AG09309 (cell line): ENCODE data around the gene ZNF438.
"Not testable (repeated sequence)": the region's sequence is repeated elsewhere in the genome, so short reads cannot be mapped to it uniquely, and the experiment has no call there.

Experiments
- DNase-seq: peaks from one replicate; pipeline ENCODE4 v3.0.0-alpha.2; 2010; ENCODE audit warnings: low read depth
- H3K4me3 ChIP-seq: 2 replicates; pipeline ENCODE4 v1.5.1; 2011; ENCODE audit warnings: mild to moderate bottlenecking, low read depth, low read length, moderate library complexity; ENCODE audit not compliant: control insufficient read depth
- TF ChIP-seq, protein P1 (sequence below): IDR thresholded peaks from 2 replicates; pipeline ENCODE4 v1.5.1; 2011; ENCODE audit warnings: mild to moderate bottlenecking, low read depth, low read length, inconsistent platforms; ENCODE audit not compliant: insufficient read depth, control insufficient read depth; ENCODE audit errors: missing control alignments

The ZNF438 gene

DNA sequence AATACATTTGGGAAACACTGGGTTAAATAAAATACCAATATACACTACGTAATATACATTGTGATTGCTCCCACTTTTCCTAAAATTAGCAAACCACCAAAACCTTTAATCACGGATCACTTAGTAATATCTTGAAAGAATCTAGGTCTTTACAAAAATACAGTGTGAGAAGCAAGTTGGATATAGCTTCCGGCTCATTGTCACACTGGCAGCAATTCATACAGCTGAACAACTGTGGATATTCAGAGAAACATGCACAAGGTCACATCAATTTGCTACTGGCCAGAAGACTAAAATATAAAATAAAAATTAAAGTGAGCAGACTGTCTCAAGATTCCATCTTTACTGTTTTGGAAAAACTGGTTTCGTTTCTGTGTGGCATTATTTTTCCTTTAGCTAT lies 69.1 kb downstream of the ZNF438 start:
- no peak overlapping the region for H3K4me3 ChIP-seq
- no peak for DNase-seq
- TF ChIP-seq, protein P1, sequence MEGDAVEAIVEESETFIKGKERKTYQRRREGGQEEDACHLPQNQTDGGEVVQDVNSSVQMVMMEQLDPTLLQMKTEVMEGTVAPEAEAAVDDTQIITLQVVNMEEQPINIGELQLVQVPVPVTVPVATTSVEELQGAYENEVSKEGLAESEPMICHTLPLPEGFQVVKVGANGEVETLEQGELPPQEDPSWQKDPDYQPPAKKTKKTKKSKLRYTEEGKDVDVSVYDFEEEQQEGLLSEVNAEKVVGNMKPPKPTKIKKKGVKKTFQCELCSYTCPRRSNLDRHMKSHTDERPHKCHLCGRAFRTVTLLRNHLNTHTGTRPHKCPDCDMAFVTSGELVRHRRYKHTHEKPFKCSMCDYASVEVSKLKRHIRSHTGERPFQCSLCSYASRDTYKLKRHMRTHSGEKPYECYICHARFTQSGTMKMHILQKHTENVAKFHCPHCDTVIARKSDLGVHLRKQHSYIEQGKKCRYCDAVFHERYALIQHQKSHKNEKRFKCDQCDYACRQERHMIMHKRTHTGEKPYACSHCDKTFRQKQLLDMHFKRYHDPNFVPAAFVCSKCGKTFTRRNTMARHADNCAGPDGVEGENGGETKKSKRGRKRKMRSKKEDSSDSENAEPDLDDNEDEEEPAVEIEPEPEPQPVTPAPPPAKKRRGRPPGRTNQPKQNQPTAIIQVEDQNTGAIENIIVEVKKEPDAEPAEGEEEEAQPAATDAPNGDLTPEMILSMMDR: no peak

DNA sequence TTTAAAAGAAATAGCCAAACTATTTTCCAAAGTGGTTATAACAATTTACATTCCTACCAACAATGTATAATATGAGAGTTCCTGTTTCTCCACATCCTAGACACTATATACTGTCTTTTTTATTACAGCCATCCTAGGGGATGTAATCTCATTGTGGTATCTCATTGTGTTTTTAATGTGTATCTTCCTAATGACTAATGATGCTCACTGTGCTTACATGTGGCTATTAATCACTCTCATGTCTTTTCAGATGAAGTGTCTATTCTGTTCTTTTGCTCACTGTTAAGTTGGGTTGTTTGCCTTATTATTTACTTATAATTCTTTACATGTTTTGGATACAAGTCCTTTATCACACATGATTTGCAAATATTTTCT lies 71.8 kb downstream of the ZNF438 start:
- DNase-seq: no peak
- TF ChIP-seq, protein P1: no peak

GRCh38 chr10:30949218-30949617 lies 82.4 kb downstream of the ZNF438 start:
- not testable (repeated sequence) for DNase-seq, H3K4me3 ChIP-seq

More for the DNA sequence above, 71.8 kb downstream of the ZNF438 start:
- no peak overlapping the region for H3K4me3 ChIP-seq

DNA sequence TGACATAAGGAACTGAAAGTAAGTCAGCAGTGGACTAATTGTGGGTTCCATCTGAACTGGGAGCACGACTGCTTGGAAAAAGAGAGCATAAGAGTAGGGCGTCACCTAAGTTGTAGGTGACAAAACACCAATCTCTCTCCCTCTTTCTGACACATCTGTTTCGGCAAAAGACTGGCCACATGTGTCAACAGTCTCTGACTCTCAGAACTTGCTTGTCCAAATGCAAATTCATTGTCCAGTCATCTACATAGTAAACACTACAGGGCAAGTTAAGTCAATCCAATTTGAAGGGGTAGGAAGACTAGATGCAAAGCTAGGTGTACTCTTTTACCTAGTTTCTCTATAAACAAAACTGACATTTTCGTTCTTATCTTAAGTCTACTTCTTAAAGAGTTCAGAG lies 87.7 kb downstream of the ZNF438 start:
- no peak overlapping the region for H3K4me3 ChIP-seq
- TF ChIP-seq, protein P1: no peak
- no peak for DNase-seq

DNA sequence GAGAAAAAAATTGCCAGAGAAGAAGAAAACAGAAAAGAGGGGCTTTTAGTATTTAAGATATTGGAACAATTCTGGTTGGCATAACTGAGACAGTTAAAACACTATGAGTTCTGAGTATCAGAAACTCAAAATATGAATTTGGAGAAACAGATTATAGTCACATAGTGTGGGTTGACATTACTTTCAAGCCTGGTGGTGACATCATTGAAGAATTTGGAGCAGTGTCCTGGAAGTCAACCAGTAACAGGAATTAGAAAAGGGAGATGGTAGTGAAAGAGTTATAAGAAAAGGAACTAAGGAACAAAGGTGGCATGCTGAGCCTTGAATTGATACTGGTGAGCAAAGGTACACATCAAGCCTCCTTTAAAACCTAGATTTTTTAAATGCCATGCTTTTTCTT lies 88.2 kb downstream of the ZNF438 start:
- TF ChIP-seq, protein P1: no peak
- H3K4me3 ChIP-seq: no peak overlapping the region
- DNase-seq: no peak

- no peak for DNase-seq
- H3K4me3 ChIP-seq: no peak overlapping the region
- TF ChIP-seq, protein P1: no peak
These were observed 91.4 kb downstream of the ZNF438 start for GRCh38 chr10:30940256-30940655.

DNA sequence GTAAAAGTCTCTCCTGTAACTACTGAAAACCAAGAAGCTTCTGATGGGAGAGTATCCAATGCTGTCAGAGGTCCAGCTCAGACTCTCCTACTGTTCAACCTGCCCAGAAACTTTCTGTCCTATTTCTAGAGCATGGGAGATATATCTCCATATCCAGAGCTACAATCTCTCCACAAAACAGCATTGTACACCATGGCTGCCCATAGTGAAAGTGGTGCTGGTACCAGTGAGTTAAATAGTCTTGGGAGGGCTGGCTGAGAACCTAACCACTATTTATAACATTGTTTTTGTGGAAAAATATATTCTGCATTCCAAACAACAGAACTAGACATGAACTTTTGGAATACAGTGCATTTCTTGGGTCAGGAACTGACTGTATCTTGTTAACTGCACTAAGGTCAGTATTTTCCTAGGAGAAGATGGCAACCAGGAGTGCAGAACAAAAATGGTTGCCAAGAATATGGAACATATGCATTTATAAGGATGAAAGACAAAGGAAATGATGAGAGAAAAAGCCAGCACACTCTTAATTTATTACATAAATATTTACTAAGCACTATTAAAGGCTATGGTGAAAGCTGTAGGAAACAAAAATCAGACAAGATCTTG lies 91.9 kb downstream of the ZNF438 start:
- H3K4me3 ChIP-seq: no peak overlapping the region
- TF ChIP-seq, protein P1: no peak
- no peak for DNase-seq
